GM19239 (cell line): ENCODE data around the gene DOLPP1.

Experiments used
- DNase-seq: peaks from one replicate; pipeline ENCODE4 v3.0.0; 2011; ENCODE audit warnings: low spot score; ENCODE audit not compliant: insufficient read length
- FAIRE-seq: peaks from 2 replicates; lab custom pipeline; 2011; peaks lifted over from hg19 to GRCh38; lab: Jason Lieb, UNC

The DOLPP1 gene

GRCh38 chr9:129093602-129094386 is 12.9 kb downstream of the DOLPP1 start:
- DNase-seq (no peak), FAIRE-seq (no peak)

GRCh38 chr9:129094387-129095169 is 13.7 kb downstream of the DOLPP1 start:
- no peak for FAIRE-seq
- no peak for DNase-seq

- FAIRE-seq (no peak), DNase-seq (no peak)
These were observed 14.3 kb downstream of the DOLPP1 start for GRCh38 chr9:129095170-129095667.

- no peak for FAIRE-seq
These were observed 15.0 kb downstream of the DOLPP1 start for GRCh38 chr9:129095908-129096307.

GRCh38 chr9:129097671-129098306 is 16.9 kb downstream of the DOLPP1 start:
- no peak for DNase-seq

More at GRCh38 chr9:129095908-129096307, 15.0 kb downstream of the DOLPP1 start:
- no peak for DNase-seq

GRCh38 chr9:129098328-129098727 is 17.4 kb downstream of the DOLPP1 start:
- DNase-seq, result no peak
- FAIRE-seq, result no peak

More at GRCh38 chr9:129097671-129098306, 16.9 kb downstream of the DOLPP1 start:
- no peak for FAIRE-seq

GRCh38 chr9:129100383-129101169 is 19.7 kb downstream of the DOLPP1 start:
- FAIRE-seq (no peak), DNase-seq (no peak)

GRCh38 chr9:129101279-129101678 is 20.4 kb downstream of the DOLPP1 start:
- DNase-seq, result no peak
- FAIRE-seq, result no peak

- no peak for DNase-seq
- no peak for FAIRE-seq
These were observed 21.2 kb downstream of the DOLPP1 start for GRCh38 chr9:129102095-129102525.

- FAIRE-seq, result no peak
These were observed 22.1 kb downstream of the DOLPP1 start for GRCh38 chr9:129102791-129103594.

GRCh38 chr9:129103595-129103965 is 22.7 kb downstream of the DOLPP1 start:
- FAIRE-seq (no peak), DNase-seq (no peak)

More at GRCh38 chr9:129102791-129103594, 22.1 kb downstream of the DOLPP1 start:
- peak; percentile 50 for DNase-seq

- no peak for FAIRE-seq
- DNase-seq, result no peak
These were observed 23.1 kb downstream of the DOLPP1 start for GRCh38 chr9:129104051-129104450.

- DNase-seq, result no peak
- no peak for FAIRE-seq
These were observed 25.2 kb downstream of the DOLPP1 start for GRCh38 chr9:129105857-129106694.

- FAIRE-seq, result no peak
- no peak for DNase-seq
These were observed 26.7 kb downstream of the DOLPP1 start for GRCh38 chr9:129107651-129108050.

- FAIRE-seq (no peak), DNase-seq (no peak)
These were observed 27.3 kb downstream of the DOLPP1 start for GRCh38 chr9:129108083-129108804.

- no peak for FAIRE-seq
- no peak for DNase-seq
These were observed 28.1 kb downstream of the DOLPP1 start for GRCh38 chr9:129108805-129109536.

GRCh38 chr9:129109537-129109903 is 28.6 kb downstream of the DOLPP1 start:
- DNase-seq, result no peak

More at GRCh38 chr9:129109537-129109903, 28.6 kb downstream of the DOLPP1 start:
- no peak for FAIRE-seq
